Measurements from ENCODE around the gene KAZN.
"Not testable (repeated sequence)": the region's sequence is repeated elsewhere in the genome, so short reads cannot be mapped to it uniquely, and the experiment has no call there.

The KAZN gene

GRCh38 chr1:14959059-14959694 lies 360.7 kb downstream of the KAZN start:
- H3K4me3 ChIP-seq (ENCODE audit: low read length): no peak overlapping the region
- TF ChIP-seq CTCF (conservative IDR thresholded peaks at IDR 0.05; ENCODE audit: low read depth, low read length): no peak
- no peak for DNase-seq (ENCODE audit: low read depth)

GRCh38 chr1:14961661-14962267 lies 363.3 kb downstream of the KAZN start:
- no peak for TF ChIP-seq CTCF (conservative IDR thresholded peaks at IDR 0.05; ENCODE audit: low read depth, low read length)
- no peak for DNase-seq (ENCODE audit: low read depth)
- H3K4me3 ChIP-seq (ENCODE audit: low read length): no peak overlapping the region

GRCh38 chr1:14962407-14962806 lies 363.9 kb downstream of the KAZN start:
- no peak overlapping the region for H3K4me3 ChIP-seq (ENCODE audit: low read length)
- no peak for TF ChIP-seq CTCF (conservative IDR thresholded peaks at IDR 0.05; ENCODE audit: low read depth, low read length)

GRCh38 chr1:14963791-14964710 lies 365.6 kb downstream of the KAZN start:
- H3K4me3 ChIP-seq (ENCODE audit: low read length); DNase-seq (ENCODE audit: low read depth): not testable (repeated sequence)

More at GRCh38 chr1:14962407-14962806, 363.9 kb downstream of the KAZN start:
- no peak for DNase-seq (ENCODE audit: low read depth)

- DNase-seq (ENCODE audit: low read depth): no peak
- TF ChIP-seq CTCF (conservative IDR thresholded peaks at IDR 0.05; ENCODE audit: low read depth, low read length): no peak
- no peak overlapping the region for H3K4me3 ChIP-seq (ENCODE audit: low read length)
Measured at GRCh38 chr1:14964711-14965055, 366.2 kb downstream of the KAZN start.

- H3K4me3 ChIP-seq (ENCODE audit: low read length): no peak overlapping the region
- TF ChIP-seq CTCF (conservative IDR thresholded peaks at IDR 0.05; ENCODE audit: low read depth, low read length): no peak
- peak; percentile 81 for DNase-seq (ENCODE audit: low read depth)
Measured at GRCh38 chr1:14968251-14968851, 369.9 kb downstream of the KAZN start.

- DNase-seq (ENCODE audit: low read depth): no peak
- no peak overlapping the region for H3K4me3 ChIP-seq (ENCODE audit: low read length)
- no peak for TF ChIP-seq CTCF (conservative IDR thresholded peaks at IDR 0.05; ENCODE audit: low read depth, low read length)
Measured at GRCh38 chr1:14969006-14969405, 370.5 kb downstream of the KAZN start.
